ENCODE data around the gene DAPK3.
"Not testable (repeated sequence)": the region's sequence is repeated elsewhere in the genome, so short reads cannot be mapped to it uniquely, and the experiment has no call there.

The DAPK3 gene

GRCh38 chr19:4000798-4001197 lies 29.9 kb upstream of the DAPK3 start:
- not testable (repeated sequence) for DNase-seq

- not testable (repeated sequence) for DNase-seq
Observed at GRCh38 chr19:3998667-3999412, 27.9 kb upstream of the DAPK3 start.

GRCh38 chr19:3995607-3996006 lies 24.7 kb upstream of the DAPK3 start:
- DNase-seq: no peak

- no peak for DNase-seq
Observed at GRCh38 chr19:3990815-3991117, 19.9 kb upstream of the DAPK3 start.

- peak; percentile 88 to 91 for DNase-seq
Observed at GRCh38 chr19:3987619-3988371, 16.9 kb upstream of the DAPK3 start.

- DNase-seq: peak; percentile 82 to 86
Observed at GRCh38 chr19:3986260-3987041, 15.6 kb upstream of the DAPK3 start.

GRCh38 chr19:3985643-3986259 lies 14.9 kb upstream of the DAPK3 start:
- no peak for DNase-seq

GRCh38 chr19:3984908-3985642 lies 14.2 kb upstream of the DAPK3 start, which contains the start of gene EEF2:
EEF2 (minus strand) TSS chr19:3985463; CDS start chr19:3985380, 83 bp downstream.
- DNase-seq: peak; percentile 93 to 96

- DNase-seq: no peak
Observed at GRCh38 chr19:3984584-3984907, 13.6 kb upstream of the DAPK3 start.

GRCh38 chr19:3983936-3984583 lies 13.2 kb upstream of the DAPK3 start:
- DNase-seq: peak; percentile 25 to 32

- DNase-seq: no peak
Observed at GRCh38 chr19:3983542-3983914, 12.6 kb upstream of the DAPK3 start.

- no peak for DNase-seq
Observed at GRCh38 chr19:3982701-3983541, 12.0 kb upstream of the DAPK3 start.

- no peak for DNase-seq
Observed at GRCh38 chr19:3981736-3982681, 11.1 kb upstream of the DAPK3 start.

GRCh38 chr19:3981373-3981735 lies 10.5 kb upstream of the DAPK3 start:
- no peak for DNase-seq

GRCh38 chr19:3980353-3981251 lies 9.7 kb upstream of the DAPK3 start:
- no peak for DNase-seq

- DNase-seq: no peak
Observed at GRCh38 chr19:3979674-3980352, 8.9 kb upstream of the DAPK3 start.

GRCh38 chr19:3979289-3979673 lies 8.4 kb upstream of the DAPK3 start:
- no peak for DNase-seq

- DNase-seq: no peak
Observed at GRCh38 chr19:3978145-3978544, 7.2 kb upstream of the DAPK3 start.
